ENCODE results near the gene PDK1.
"Not testable (repeated sequence)": the region's sequence is repeated elsewhere in the genome, so short reads cannot be mapped to it uniquely, and the experiment has no call there.

PDK1 gene

GRCh38 chr2:172552547-172553291, 3.2 kb upstream of the PDK1 start:
- no peak for DNase-seq (ENCODE audit: low spot score)

- no peak for DNase-seq (ENCODE audit: low spot score)
These were observed 1.3 kb upstream of the PDK1 start for GRCh38 chr2:172554352-172555271.

- DNase-seq (ENCODE audit: low spot score), result no peak
These were observed 693 bp upstream of the PDK1 start for GRCh38 chr2:172555272-172555521.

GRCh38 chr2:172556284-172557033, 569 bp downstream of the PDK1 start:
- no peak for DNase-seq (ENCODE audit: low spot score)

GRCh38 chr2:172558372-172558771, 2.5 kb downstream of the PDK1 start:
- no peak for DNase-seq (ENCODE audit: low spot score)

- no peak for DNase-seq (ENCODE audit: low spot score)
These were observed 4.8 kb downstream of the PDK1 start for GRCh38 chr2:172560721-172561120.

GRCh38 chr2:172561270-172561669, 5.4 kb downstream of the PDK1 start:
- DNase-seq (ENCODE audit: low spot score), result no peak

- no peak for DNase-seq (ENCODE audit: low spot score)
These were observed 6.4 kb downstream of the PDK1 start for GRCh38 chr2:172562298-172562697.

GRCh38 chr2:172564376-172564775, 8.5 kb downstream of the PDK1 start:
- DNase-seq (ENCODE audit: low spot score), result no peak

GRCh38 chr2:172571245-172571644, 15.4 kb downstream of the PDK1 start:
- DNase-seq (ENCODE audit: low spot score), result no peak

GRCh38 chr2:172572981-172573380, 17.1 kb downstream of the PDK1 start:
- no peak for DNase-seq (ENCODE audit: low spot score)

- DNase-seq (ENCODE audit: low spot score), result no peak
These were observed 19.1 kb downstream of the PDK1 start for GRCh38 chr2:172574965-172575364.

GRCh38 chr2:172578054-172578453, 22.2 kb downstream of the PDK1 start:
- no peak for DNase-seq (ENCODE audit: low spot score)

- no peak for DNase-seq (ENCODE audit: low spot score)
These were observed 23.1 kb downstream of the PDK1 start for GRCh38 chr2:172578860-172579512.

GRCh38 chr2:172580544-172580943, 24.7 kb downstream of the PDK1 start:
- DNase-seq (ENCODE audit: low spot score), result no peak

- DNase-seq (ENCODE audit: low spot score), result no peak
These were observed 26.8 kb downstream of the PDK1 start for GRCh38 chr2:172582656-172583055.

- no peak for DNase-seq (ENCODE audit: low spot score)
These were observed 30.5 kb downstream of the PDK1 start for GRCh38 chr2:172586245-172586891.

- not testable (repeated sequence) for DNase-seq (ENCODE audit: low spot score)
These were observed 31.3 kb downstream of the PDK1 start for GRCh38 chr2:172587231-172587630.

- DNase-seq (ENCODE audit: low spot score), result no peak
These were observed 33.0 kb downstream of the PDK1 start for GRCh38 chr2:172588931-172589330.

- DNase-seq (ENCODE audit: low spot score), result not testable (repeated sequence)
These were observed 35.5 kb downstream of the PDK1 start for GRCh38 chr2:172591386-172591785.

GRCh38 chr2:172592190-172592589, 36.3 kb downstream of the PDK1 start:
- not testable (repeated sequence) for DNase-seq (ENCODE audit: low spot score)

- DNase-seq (ENCODE audit: low spot score), result no peak
These were observed 40.9 kb downstream of the PDK1 start for GRCh38 chr2:172596776-172597175.
